ENCODE results near the gene IL4R.
"Not testable (repeated sequence)": the region's sequence is repeated elsewhere in the genome, so short reads cannot be mapped to it uniquely, and the experiment has no call there.

IL4R gene

GRCh38 chr16:27381974-27382855, 68.4 kb downstream of the IL4R start:
- Mint-ChIP-seq H3K27me3 (no peaks in the 10 kb centered on the region), H3K27ac (no peak overlapping the region), H3K4me3 (no peak overlapping the region), H3K4me1 (peaks cover 44% of the 10 kb centered on the region), H3K9me3 (peaks cover 13 to 23% of the 10 kb centered on the region in 2 donors)
- DNase-seq (no peak), ATAC-seq (no peak)

GRCh38 chr16:27383556-27384243, 69.9 kb downstream of the IL4R start:
- no peak for DNase-seq
- Mint-ChIP-seq H3K27me3 (no peaks in the 10 kb centered on the region), H3K9me3 (peaks cover 19 to 23% of the 10 kb centered on the region in 2 donors), H3K27ac (no peak overlapping the region), H3K4me1 (peaks cover 29% of the 10 kb centered on the region), H3K4me3 (no peak overlapping the region)
- no peak for ATAC-seq

- no peaks in the 10 kb centered on the region for H3K27me3 Mint-ChIP-seq
- no peak for ATAC-seq
- H3K9me3 Mint-ChIP-seq: peaks cover 23 to 26% of the 10 kb centered on the region in 2 donors
- no peak overlapping the region for H3K27ac Mint-ChIP-seq
- DNase-seq: no peak
- H3K4me1 Mint-ChIP-seq: peaks cover 29% of the 10 kb centered on the region
- H3K4me3 Mint-ChIP-seq: no peak overlapping the region
Observed at GRCh38 chr16:27384425-27384824, 70.7 kb downstream of the IL4R start.

GRCh38 chr16:27385398-27385797, 71.6 kb downstream of the IL4R start:
- no peak overlapping the region for H3K4me3 Mint-ChIP-seq
- H3K9me3 Mint-ChIP-seq: peaks cover 27 to 29% of the 10 kb centered on the region in 2 donors
- DNase-seq (no peak), ATAC-seq (no peak)
- H3K27me3 Mint-ChIP-seq: no peaks in the 10 kb centered on the region
- H3K27ac Mint-ChIP-seq: no peak overlapping the region
- H3K4me1 Mint-ChIP-seq: peaks cover 31% of the 10 kb centered on the region

GRCh38 chr16:27386674-27387073, 72.9 kb downstream of the IL4R start:
- peak overlapping the region in 1 of 2 donors; percentile 82 for H3K27ac Mint-ChIP-seq
- no peak for ATAC-seq
- DNase-seq: no peak
- H3K4me1 Mint-ChIP-seq: peaks cover 30% of the 10 kb centered on the region
- peaks cover 31 to 33% of the 10 kb centered on the region in 2 donors for H3K9me3 Mint-ChIP-seq
- H3K4me3 Mint-ChIP-seq: no peak overlapping the region
- no peaks in the 10 kb centered on the region for H3K27me3 Mint-ChIP-seq

GRCh38 chr16:27387724-27388123, 74.0 kb downstream of the IL4R start:
- Mint-ChIP-seq H3K27ac (peak overlapping the region in 1 of 2 donors; percentile 22), H3K9me3 (peaks cover 42 to 44% of the 10 kb centered on the region in 2 donors), H3K4me3 (no peak overlapping the region), H3K4me1 (peaks cover 19% of the 10 kb centered on the region), H3K27me3 (no peaks in the 10 kb centered on the region)
- DNase-seq (no peak), ATAC-seq (peak; percentile 96)

GRCh38 chr16:27389272-27389961, 75.6 kb downstream of the IL4R start:
- no peak overlapping the region for H3K27ac Mint-ChIP-seq
- DNase-seq (no peak), ATAC-seq (no peak)
- peaks cover 25% of the 10 kb centered on the region for H3K4me1 Mint-ChIP-seq
- H3K27me3 Mint-ChIP-seq: no peaks in the 10 kb centered on the region
- H3K4me3 Mint-ChIP-seq: no peak overlapping the region
- peaks cover 47 to 48% of the 10 kb centered on the region in 2 donors for H3K9me3 Mint-ChIP-seq

- Mint-ChIP-seq H3K4me3 (no peak overlapping the region), H3K27ac (no peak overlapping the region), H3K4me1 (peaks cover 27% of the 10 kb centered on the region), H3K9me3 (peaks cover 51% of the 10 kb centered on the region in 2 donors), H3K27me3 (no peaks in the 10 kb centered on the region)
- DNase-seq: no peak
- no peak for ATAC-seq
Observed at GRCh38 chr16:27390151-27390550, 76.4 kb downstream of the IL4R start.

GRCh38 chr16:27392671-27393070, 78.9 kb downstream of the IL4R start:
- Mint-ChIP-seq H3K9me3 (peaks cover 51 to 61% of the 10 kb centered on the region in 2 donors), H3K4me1 (peaks cover 27% of the 10 kb centered on the region), H3K27ac (no peak overlapping the region), H3K4me3 (no peak overlapping the region), H3K27me3 (no peaks in the 10 kb centered on the region)
- DNase-seq (no peak), ATAC-seq (no peak)

- ATAC-seq (no peak), DNase-seq (no peak)
- H3K9me3 Mint-ChIP-seq: peaks cover 47 to 50% of the 10 kb centered on the region in 2 donors
- H3K4me1 Mint-ChIP-seq: peaks cover 32% of the 10 kb centered on the region
- no peak overlapping the region for H3K4me3 Mint-ChIP-seq
- H3K27ac Mint-ChIP-seq: no peak overlapping the region
- H3K27me3 Mint-ChIP-seq: no peaks in the 10 kb centered on the region
Observed at GRCh38 chr16:27394516-27394915, 80.7 kb downstream of the IL4R start.

GRCh38 chr16:27398341-27398893, 84.6 kb downstream of the IL4R start:
- not testable (repeated sequence) for ATAC-seq, H3K27ac Mint-ChIP-seq, H3K27me3 Mint-ChIP-seq, H3K4me3 Mint-ChIP-seq, DNase-seq
- H3K4me1 Mint-ChIP-seq: peaks cover 55% of the 10 kb centered on the region
- H3K9me3 Mint-ChIP-seq: peaks cover 22 to 27% of the 10 kb centered on the region in 2 donors

GRCh38 chr16:27398894-27399853, 85.4 kb downstream of the IL4R start:
- Mint-ChIP-seq H3K9me3 (peaks cover 18 to 20% of the 10 kb centered on the region in 2 donors), H3K27ac (no peak overlapping the region)

GRCh38 chr16:27399969-27400368, 86.2 kb downstream of the IL4R start:
- no peak overlapping the region for H3K27ac Mint-ChIP-seq
- ATAC-seq (no peak), DNase-seq (no peak)
- no peak overlapping the region for H3K4me3 Mint-ChIP-seq
- no peaks in the 10 kb centered on the region for H3K27me3 Mint-ChIP-seq
- peaks cover 40% of the 10 kb centered on the region for H3K4me1 Mint-ChIP-seq
- H3K9me3 Mint-ChIP-seq: peaks cover 10 to 12% of the 10 kb centered on the region in 2 donors

More at GRCh38 chr16:27398894-27399853, 85.4 kb downstream of the IL4R start:
- no peak overlapping the region for H3K4me3 Mint-ChIP-seq
- ATAC-seq: no peak
- H3K4me1 Mint-ChIP-seq: peaks cover 48% of the 10 kb centered on the region
- H3K27me3 Mint-ChIP-seq: no peaks in the 10 kb centered on the region
- DNase-seq: no peak
